Epithelial cell of prostate (primary cell): ENCODE results near the gene DDIAS.
"Not testable (repeated sequence)": the region's sequence is repeated elsewhere in the genome, so short reads cannot be mapped to it uniquely, and the experiment has no call there.

Experiments used
- DNase-seq: peaks from one replicate; pipeline ENCODE4 v3.0.0-alpha.2; 2011; ENCODE audit warnings: low read depth, low spot score
- H3K27ac ChIP-seq: fragments of 450-650 bp; 2 replicates; pipeline ENCODE4 v1.5.1; 2017; ENCODE audit warnings: mild to moderate bottlenecking

The DDIAS gene

GRCh38 chr11:82901165-82901921, at the start of gene DDIAS:
DDIAS (plus strand) TSS chr11:82901736; CDS start chr11:82914739, 13,003 bp downstream.
- DNase-seq, result peak; percentile 93

GRCh38 chr11:82854242-82854641, 47.3 kb upstream of the DDIAS start:
- no peak for DNase-seq
- H3K27ac ChIP-seq, result peak overlapping the region; percentile 10

More at GRCh38 chr11:82901165-82901921, at the start of gene DDIAS:
- peak within 1 kb of the TSS; percentile 73 for H3K27ac ChIP-seq

- DNase-seq, result not testable (repeated sequence)
- H3K27ac ChIP-seq, result peak overlapping the region; percentile 10
These were observed 46.6 kb upstream of the DDIAS start for GRCh38 chr11:82854916-82855315.

- H3K27ac ChIP-seq, result no peak overlapping the region
- DNase-seq, result no peak
These were observed 45.9 kb upstream of the DDIAS start for GRCh38 chr11:82855616-82856015.

- no peak for DNase-seq
- H3K27ac ChIP-seq, result no peak overlapping the region
These were observed 44.4 kb upstream of the DDIAS start for GRCh38 chr11:82857145-82857544.

GRCh38 chr11:82858133-82858532, 43.4 kb upstream of the DDIAS start:
- DNase-seq, result no peak
- H3K27ac ChIP-seq, result peak overlapping the region; percentile 53

GRCh38 chr11:82858556-82859091, 42.9 kb upstream of the DDIAS start:
- no peak for DNase-seq
- H3K27ac ChIP-seq, result peak overlapping the region; percentile 53

- no peak for DNase-seq
- peak overlapping the region; percentile 53 for H3K27ac ChIP-seq
These were observed 41.8 kb upstream of the DDIAS start for GRCh38 chr11:82859750-82860149.

GRCh38 chr11:82862379-82862778, 39.2 kb upstream of the DDIAS start:
- no peak for DNase-seq
- H3K27ac ChIP-seq, result no peak overlapping the region

GRCh38 chr11:82863209-82863608, 38.3 kb upstream of the DDIAS start:
- no peak overlapping the region for H3K27ac ChIP-seq
- no peak for DNase-seq

- no peak for DNase-seq
- no peak overlapping the region for H3K27ac ChIP-seq
These were observed 37.3 kb upstream of the DDIAS start for GRCh38 chr11:82864268-82864667.

- DNase-seq, result no peak
- H3K27ac ChIP-seq, result no peak overlapping the region
These were observed 35.7 kb upstream of the DDIAS start for GRCh38 chr11:82865841-82866240.

- DNase-seq, result no peak
- no peak overlapping the region for H3K27ac ChIP-seq
These were observed 33.9 kb upstream of the DDIAS start for GRCh38 chr11:82867495-82868082.

- no peak for DNase-seq
- no peak overlapping the region for H3K27ac ChIP-seq
These were observed 31.9 kb upstream of the DDIAS start for GRCh38 chr11:82869657-82870056.

GRCh38 chr11:82871646-82872045, 29.9 kb upstream of the DDIAS start:
- H3K27ac ChIP-seq, result no peak overlapping the region
- no peak for DNase-seq

GRCh38 chr11:82872377-82873150, 29.0 kb upstream of the DDIAS start:
- no peak for DNase-seq
- H3K27ac ChIP-seq, result no peak overlapping the region

- no peak overlapping the region for H3K27ac ChIP-seq
- DNase-seq, result no peak
These were observed 27.6 kb upstream of the DDIAS start for GRCh38 chr11:82873919-82874333.

- H3K27ac ChIP-seq, result no peak overlapping the region
- no peak for DNase-seq
These were observed 26.7 kb upstream of the DDIAS start for GRCh38 chr11:82874646-82875523.

- H3K27ac ChIP-seq, result no peak overlapping the region
- no peak for DNase-seq
These were observed 17.7 kb upstream of the DDIAS start for GRCh38 chr11:82883853-82884252.
